Muscle layer of colon (tissue), 2 donors: Measurements from ENCODE around the gene PRKCD.
A peak's percentile ranks its signal among the peaks of the same experiment; 100 is the strongest.

Experiments
- H3K27ac ChIP-seq: one replicate; pipeline ENCODE4 v1.7.0; 2013; ENCODE audit warnings: low read depth, mild to moderate bottlenecking, low read length, moderate library complexity
- H3K27me3 ChIP-seq, 2 donors: one replicate each; pipeline ENCODE4 v1.7.0; 2013; ENCODE audit warnings: low read length in 2 of 2, mild to moderate bottlenecking in 2 of 2; ENCODE audit not compliant: insufficient read depth in 2 of 2, control insufficient read depth in 1 of 2
- H3K36me3 ChIP-seq: one replicate; pipeline ENCODE4 v1.7.0; 2013; ENCODE audit warnings: mild to moderate bottlenecking, low read length; ENCODE audit not compliant: insufficient read depth
- H3K4me1 ChIP-seq: one replicate; pipeline ENCODE4 v1.7.0; 2013; ENCODE audit warnings: mild to moderate bottlenecking, low read length; ENCODE audit not compliant: insufficient read depth
- H3K4me3 ChIP-seq, 2 donors: one replicate each; pipeline ENCODE4 v1.7.0; 2013; ENCODE audit warnings: low read length in 2 of 2, low read depth in 1 of 2, mild to moderate bottlenecking in 1 of 2, moderate library complexity in 1 of 2
- H3K9ac ChIP-seq: one replicate; pipeline ENCODE4 v1.7.0; 2013; ENCODE audit warnings: low read length
- H3K9me3 ChIP-seq: one replicate; pipeline ENCODE4 v1.7.0; 2013; ENCODE audit warnings: mild to moderate bottlenecking, low read length
- donor health status: abdominal sarcoma.
- donor health status: Adenocarcinoma of cecum.

The PRKCD gene

GRCh38 chr3:53189276-53189675, 28.3 kb downstream of the PRKCD start:
- Histone ChIP-seq H3K27me3 (no peaks in the 10 kb centered on the region), H3K36me3 (peaks cover 23% of the 10 kb centered on the region), H3K27ac (no peak overlapping the region)

GRCh38 chr3:53190659-53191058, 29.6 kb downstream of the PRKCD start:
- Histone ChIP-seq H3K9me3 (no peaks in the 10 kb centered on the region), H3K36me3 (peaks cover 19% of the 10 kb centered on the region), H3K9ac (no peak overlapping the region), H3K27ac (no peak overlapping the region), H3K4me1 (peaks cover 22% of the 10 kb centered on the region), H3K4me3 (no peak overlapping the region), H3K27me3 (no peaks in the 10 kb centered on the region)

More at GRCh38 chr3:53189276-53189675, 28.3 kb downstream of the PRKCD start:
- no peak overlapping the region for H3K9ac ChIP-seq
- H3K4me3 ChIP-seq = no peak overlapping the region
- H3K9me3 ChIP-seq = no peaks in the 10 kb centered on the region
- peaks cover 11% of the 10 kb centered on the region for H3K4me1 ChIP-seq

- peaks cover 25% of the 10 kb centered on the region for H3K4me1 ChIP-seq
- no peaks in the 10 kb centered on the region for H3K9me3 ChIP-seq
- peaks cover 19% of the 10 kb centered on the region for H3K36me3 ChIP-seq
- H3K4me3 ChIP-seq = no peak overlapping the region
- no peaks in the 10 kb centered on the region for H3K27me3 ChIP-seq
- no peak overlapping the region for H3K9ac ChIP-seq
- no peak overlapping the region for H3K27ac ChIP-seq
Observed at GRCh38 chr3:53191836-53192480, 30.9 kb downstream of the PRKCD start.

DNA sequence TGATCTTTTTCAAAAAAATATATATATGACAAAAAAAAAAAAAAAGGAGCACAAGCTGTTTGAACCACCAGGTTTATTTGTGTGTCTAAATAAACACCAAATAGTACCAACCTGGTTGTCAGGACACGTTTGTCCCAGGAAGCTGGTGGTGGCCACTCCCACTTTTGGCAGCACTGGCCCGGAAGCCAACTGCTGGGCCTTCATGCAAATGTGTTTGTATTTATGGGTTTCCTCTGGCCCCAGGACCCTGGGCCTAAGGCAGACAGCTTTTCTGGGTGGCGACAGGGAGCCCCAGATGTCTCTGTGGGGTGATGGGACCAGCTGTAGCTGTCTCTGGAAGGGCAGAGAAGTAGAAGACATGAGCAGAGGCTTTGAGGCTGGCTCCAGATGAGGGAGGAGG, 31.6 kb downstream of the PRKCD start:
- Histone ChIP-seq H3K4me3 (no peak overlapping the region), H3K9me3 (no peaks in the 10 kb centered on the region), H3K9ac (no peak overlapping the region), H3K27me3 (no peaks in the 10 kb centered on the region), H3K27ac (no peak overlapping the region), H3K36me3 (peaks cover 19% of the 10 kb centered on the region), H3K4me1 (peaks cover 25% of the 10 kb centered on the region)

DNA sequence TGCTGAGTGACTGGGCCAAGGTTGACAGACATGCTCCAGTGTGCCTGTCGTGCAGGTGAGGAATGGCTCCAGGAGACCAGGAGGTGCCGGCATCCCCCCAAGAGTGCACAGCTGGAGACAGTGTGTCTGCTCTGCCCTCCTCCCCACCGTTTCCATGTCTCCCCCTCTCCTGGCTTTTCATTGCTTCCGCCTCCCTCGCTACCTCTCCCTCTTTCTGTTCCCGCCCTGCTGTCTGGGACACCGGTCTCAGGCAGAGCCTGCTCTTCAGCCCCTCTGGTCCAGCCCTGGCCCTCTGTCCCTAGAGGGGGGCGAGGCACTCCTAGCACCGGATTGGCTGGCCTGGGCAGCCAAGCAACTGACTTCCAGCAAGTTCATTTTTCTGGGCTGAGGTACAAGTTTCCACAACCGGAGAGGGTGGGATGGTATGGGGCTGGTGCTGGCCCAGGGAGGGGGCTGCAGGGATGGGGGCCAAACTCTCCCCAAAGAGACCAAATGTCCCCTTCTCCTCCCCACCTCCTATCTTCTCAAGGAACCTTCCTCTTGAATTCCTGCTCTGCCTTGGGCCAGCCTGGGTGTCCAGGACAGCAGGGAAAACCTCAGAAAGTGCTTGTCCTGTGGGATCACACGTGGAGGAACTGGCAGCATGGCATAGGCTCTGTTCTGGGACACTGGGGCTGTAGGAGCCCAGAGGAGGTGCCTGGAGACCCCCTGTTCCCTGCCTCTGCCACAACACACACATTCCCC, 32.6 kb downstream of the PRKCD start:
- H3K9ac ChIP-seq = no peak overlapping the region
- no peak overlapping the region for H3K4me3 ChIP-seq

DNA sequence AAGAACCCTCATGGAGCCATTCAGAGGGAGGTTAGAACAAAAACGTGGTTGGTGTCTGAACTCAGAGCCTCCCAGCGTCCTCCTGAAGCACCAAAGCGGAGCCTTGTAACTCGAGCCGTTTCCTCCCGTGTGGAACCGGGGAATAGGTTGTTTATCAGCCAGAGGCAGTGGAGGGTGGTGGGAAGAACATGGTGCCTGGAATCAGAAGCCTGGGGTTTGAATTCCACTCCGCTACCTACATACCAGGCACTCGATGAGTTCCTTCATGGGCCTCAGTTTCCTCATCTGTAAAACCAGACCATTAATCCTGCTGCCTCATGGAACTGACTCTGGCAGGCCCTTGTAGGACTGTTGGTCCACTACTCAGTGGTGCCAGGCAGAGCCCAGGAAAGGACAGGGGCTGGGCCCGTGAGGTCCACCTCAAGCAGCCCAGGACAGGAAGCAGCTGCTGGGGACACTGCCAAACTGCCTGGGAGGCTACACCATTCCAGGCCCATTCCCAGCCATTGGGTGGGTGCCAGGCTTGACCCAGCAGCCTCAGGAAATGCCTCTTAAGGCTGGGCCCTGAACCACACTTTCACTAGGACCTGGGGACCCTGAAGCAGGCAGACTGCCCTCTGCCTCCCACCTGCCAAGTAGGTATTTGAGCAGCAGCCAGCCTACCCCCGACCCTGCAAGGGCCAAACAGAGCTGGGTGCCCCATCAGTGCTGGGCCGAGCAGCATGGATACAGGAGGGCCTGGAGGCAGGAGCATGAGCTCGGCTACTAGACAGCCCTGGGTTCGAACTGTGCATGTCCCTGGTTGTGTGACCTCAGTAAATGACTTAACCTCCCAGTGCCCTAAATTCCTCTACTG, 33.4 kb downstream of the PRKCD start:
- Histone ChIP-seq H3K27ac (no peak overlapping the region), H3K27me3 (no peaks in the 10 kb centered on the region), H3K36me3 (peaks cover 10% of the 10 kb centered on the region), H3K4me1 (peaks cover 25% of the 10 kb centered on the region), H3K9ac (no peak overlapping the region), H3K4me3 (no peak overlapping the region), H3K9me3 (no peaks in the 10 kb centered on the region)

More for the DNA sequence above, 32.6 kb downstream of the PRKCD start:
- H3K36me3 ChIP-seq = peaks cover 15% of the 10 kb centered on the region
- H3K4me1 ChIP-seq = peaks cover 25% of the 10 kb centered on the region
- no peaks in the 10 kb centered on the region for H3K9me3 ChIP-seq
- H3K27ac ChIP-seq = no peak overlapping the region
- no peaks in the 10 kb centered on the region for H3K27me3 ChIP-seq

DNA sequence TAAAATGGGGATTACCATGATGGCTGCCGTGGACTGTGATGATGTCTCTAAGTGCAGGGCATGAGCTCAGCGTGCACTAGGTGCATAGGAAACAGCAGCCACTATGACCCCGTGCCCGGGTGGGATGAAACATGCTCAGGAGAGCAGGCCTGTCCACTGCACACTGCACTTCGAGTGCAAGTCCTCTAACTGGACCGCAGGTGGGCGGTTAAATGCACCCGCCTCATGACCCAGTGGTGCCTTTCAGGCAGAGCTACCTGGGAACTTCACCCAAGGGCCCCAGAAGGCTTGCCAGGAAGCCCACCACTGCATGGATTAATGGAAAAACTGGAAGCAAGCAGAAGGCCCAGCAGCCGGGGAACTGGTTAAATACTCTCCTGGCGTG, 34.0 kb downstream of the PRKCD start:
- Histone ChIP-seq H3K4me1 (peaks cover 25% of the 10 kb centered on the region), H3K36me3 (peaks cover 4% of the 10 kb centered on the region), H3K27ac (no peak overlapping the region), H3K27me3 (no peaks in the 10 kb centered on the region), H3K9me3 (no peaks in the 10 kb centered on the region), H3K4me3 (no peak overlapping the region), H3K9ac (no peak overlapping the region)

DNA sequence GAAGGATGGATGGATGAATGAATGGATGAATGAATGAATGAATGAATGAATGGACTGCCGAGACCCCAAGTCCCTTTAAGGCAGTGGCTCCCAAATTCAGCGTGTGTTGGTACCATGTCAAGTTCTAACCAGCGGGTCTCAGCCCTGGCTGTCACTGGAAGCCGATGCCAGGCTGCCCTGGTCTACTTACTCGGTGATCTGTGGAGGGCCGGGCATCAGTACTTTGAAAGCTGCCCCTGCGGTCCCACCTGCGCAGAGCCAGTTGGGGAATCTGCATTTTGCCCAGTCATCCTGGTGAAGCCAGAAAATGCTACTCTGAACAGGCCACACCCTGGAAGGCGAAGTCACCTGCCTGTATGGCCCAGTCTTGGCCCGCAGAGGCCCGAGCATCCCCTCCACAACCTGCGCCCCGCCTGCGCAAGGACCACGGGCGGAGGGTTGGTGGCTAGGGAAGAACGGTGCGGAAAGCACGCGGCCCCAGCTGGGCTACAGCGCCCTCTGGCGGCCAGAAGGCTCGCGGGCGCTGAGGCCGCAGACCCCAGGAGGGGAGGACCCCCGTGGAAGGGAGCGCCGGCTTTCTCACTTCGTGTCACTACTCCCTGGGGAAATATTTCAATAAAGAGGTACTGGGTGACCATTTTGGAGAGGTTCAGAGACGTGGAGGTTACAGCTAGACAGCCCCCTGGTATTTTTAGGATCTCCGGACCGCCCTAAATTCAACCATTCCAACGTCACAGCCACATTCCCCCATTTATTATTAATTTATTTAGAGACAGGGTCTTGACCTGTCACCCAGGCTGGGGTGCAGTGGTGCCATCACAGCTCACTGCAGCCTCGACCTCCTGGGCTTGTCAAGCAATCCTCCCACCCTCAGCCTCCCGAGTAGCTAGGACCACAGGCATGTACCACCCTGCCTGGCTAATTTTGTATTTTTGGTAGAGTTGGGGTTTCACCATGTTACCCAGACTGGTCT, 34.9 kb downstream of the PRKCD start:
- Histone ChIP-seq H3K4me3 (peak overlapping the region; percentile 15 to 29), H3K27ac (no peak overlapping the region), H3K9ac (no peak overlapping the region), H3K4me1 (peaks cover 25% of the 10 kb centered on the region), H3K36me3 (no peaks in the 10 kb centered on the region), H3K9me3 (no peaks in the 10 kb centered on the region), H3K27me3 (no peaks in the 10 kb centered on the region)

DNA sequence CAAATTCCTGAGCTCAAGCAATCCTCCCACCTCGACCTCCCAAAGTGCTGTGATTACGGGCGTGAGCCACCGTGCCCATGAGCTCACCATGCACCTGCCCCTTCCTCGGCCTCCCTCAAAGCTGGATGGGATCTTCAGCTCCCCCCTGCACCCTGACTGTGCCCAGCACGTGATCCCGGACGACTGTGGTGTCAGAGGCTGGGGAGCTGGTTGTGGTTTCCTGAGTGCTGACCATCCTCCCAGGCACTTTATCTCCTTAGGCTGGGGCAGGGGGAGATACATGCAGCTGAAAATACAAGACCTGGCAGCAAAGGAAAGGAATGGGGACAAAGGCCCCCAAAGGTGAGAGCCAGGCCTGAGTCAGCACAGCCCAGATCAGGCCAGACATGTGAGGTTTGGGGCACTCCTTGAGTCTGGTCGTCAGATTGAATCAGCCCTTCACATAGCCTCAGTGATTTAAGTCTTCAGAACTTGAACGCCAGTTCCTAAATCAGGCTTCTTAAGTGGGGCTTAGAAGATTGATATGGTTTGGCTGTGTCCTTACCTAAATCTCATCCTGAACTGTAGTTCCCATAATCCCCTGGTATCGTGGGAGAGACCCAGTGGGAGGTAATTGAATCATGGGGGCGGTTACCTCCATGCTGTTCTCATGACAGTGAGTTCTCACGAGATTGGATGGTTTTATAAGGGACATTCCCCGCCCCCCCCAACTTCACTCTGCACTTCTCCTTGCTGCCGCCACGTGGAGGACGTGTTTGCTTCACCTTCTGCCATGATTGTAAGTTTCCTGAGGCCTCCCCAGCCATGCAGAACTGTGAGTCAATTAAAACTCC, 35.8 kb downstream of the PRKCD start:
- H3K9ac ChIP-seq = no peak overlapping the region
- H3K4me1 ChIP-seq = peaks cover 25% of the 10 kb centered on the region
- H3K36me3 ChIP-seq = no peaks in the 10 kb centered on the region
- H3K9me3 ChIP-seq = no peaks in the 10 kb centered on the region
- no peaks in the 10 kb centered on the region for H3K27me3 ChIP-seq
- no peak overlapping the region for H3K4me3 ChIP-seq
- H3K27ac ChIP-seq = no peak overlapping the region

DNA sequence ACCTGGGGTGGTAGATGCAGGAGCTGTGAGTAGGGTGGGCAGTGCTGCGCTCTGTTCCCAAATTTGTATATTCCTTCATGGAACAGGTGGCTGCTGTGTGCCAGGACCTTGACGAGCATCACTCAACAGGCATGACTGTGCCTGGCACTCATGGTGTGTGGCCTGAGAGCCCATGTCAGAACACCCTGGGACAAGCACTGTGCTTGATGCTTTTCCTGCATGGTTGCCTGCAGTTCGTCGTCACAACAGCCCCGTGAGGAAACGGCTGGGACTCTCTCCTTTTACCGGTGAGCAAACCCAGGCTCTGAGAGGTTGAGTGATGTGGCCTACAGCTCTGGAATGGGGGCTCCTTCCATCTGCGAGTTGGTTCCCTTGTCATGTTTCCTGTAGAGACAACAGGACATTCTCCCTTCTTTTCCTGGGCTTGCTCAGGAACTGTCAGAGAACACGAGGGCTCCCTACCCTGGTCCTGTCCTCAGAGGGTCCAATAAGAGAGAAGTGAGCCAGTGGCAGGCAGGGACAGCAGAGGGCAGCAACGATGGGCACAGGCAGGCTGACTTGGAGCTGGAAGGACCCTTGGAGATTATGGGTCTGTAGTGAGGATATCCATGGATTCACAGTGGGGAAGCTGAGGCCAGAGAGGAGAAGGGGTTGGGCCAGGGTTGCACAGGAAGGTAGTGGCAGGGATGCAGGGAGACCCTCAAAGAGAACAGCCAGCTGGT, 37.4 kb downstream of the PRKCD start:
- Histone ChIP-seq H3K27me3 (no peaks in the 10 kb centered on the region), H3K4me3 (no peak overlapping the region), H3K27ac (no peak overlapping the region), H3K9ac (no peak overlapping the region), H3K9me3 (no peaks in the 10 kb centered on the region), H3K4me1 (peaks cover 22% of the 10 kb centered on the region), H3K36me3 (no peaks in the 10 kb centered on the region)
